HCT116 (cell line): ENCODE results near the gene TRAPPC4. TPM values are rescaled to one million over a fixed set of nuclear protein-coding genes. Genes with fewer than 3 reads are reported as not detected.
"Not testable (repeated sequence)": the region's sequence is repeated elsewhere in the genome, so short reads cannot be mapped to it uniquely, and the experiment has no call there.

Experiments used
- ATAC-seq: fragments of 200-7000 bp; cut with Tn5 transposase; 2 replicates; pipeline ENCODE4 v1.9.1; 2020; ENCODE audit warnings: mild to moderate bottlenecking, moderate library complexity
- BruUV-seq: library from RNA; stranded (reverse); fragments of 400-500 nt; replicated peaks from 2 replicates; lab custom pipeline; 2021; lab: Mats Ljungman, UMichigan
- CTCF ChIA-PET: fragments of 300-600 bp; sonication (Branson Sonifier 250); formaldehyde crosslinking; loops from one replicate; lab custom pipeline; 2021; ENCODE audit warnings: antibody characterized with exemption; lab: Charles Lee
- POLR2A ChIA-PET: fragments of 300-600, 350-600 bp; sonication (Branson Sonifier 250); formaldehyde crosslinking; loops from one replicate; lab custom pipeline; 2021; ENCODE audit warnings: antibody characterized with exemption; lab: Charles Lee
- RAD21 ChIA-PET, 2 experiments: fragments of 300-600 bp; sonication (Branson Sonifier 250); formaldehyde crosslinking; loops; one replicate each; lab custom pipeline; 2023; ENCODE audit warnings: low total read pairs in 2 of 2; ENCODE audit not compliant: uncharacterized antibody in 2 of 2, unreplicated experiment in 2 of 2, low non-redundant PET in 1 of 2; lab: Charles Lee
- DNase-seq: peaks from one replicate; pipeline ENCODE4 v3.0.0-alpha.2; 2010; ENCODE audit warnings: low read depth, low spot score
- H2AFZ ChIP-seq: fragments of 200-600 bp; shearing (Covaris generic), sonication (generic); 2 replicates; pipeline ENCODE4 v1.6.1; 2017; ENCODE audit warnings: low read depth, mixed run types, mixed read lengths, antibody characterized with exemption, low read length; ENCODE audit not compliant: poor library complexity, severe bottlenecking
- H3K27ac ChIP-seq: 2 replicates; pipeline ENCODE4 v1.5.1; 2012; ENCODE audit warnings: low read depth, low read length
- H3K27me3 ChIP-seq: fragments of 200-600 bp; sonication (generic); 2 replicates; pipeline ENCODE4 v1.6.1; 2016; ENCODE audit warnings: mixed run types, low read length, mixed read lengths; ENCODE audit not compliant: insufficient read depth
- H3K36me3 ChIP-seq, 2 experiments: fragments of 200-500 bp in 1 of 2; fragments of 200-600 bp in 1 of 2; sonication (Bioruptor generic) in 1 of 2; sonication (generic) in 1 of 2; 2 replicates each; pipeline versions ENCODE4 v1.5.1 to v1.6.1; 2014 to 2016; ENCODE audit warnings: low read length in 2 of 2, inconsistent platforms in 1 of 2, mixed read lengths in 1 of 2, mixed run types in 1 of 2; ENCODE audit not compliant: insufficient read depth in 2 of 2, control insufficient read depth in 1 of 2
- H3K4me1 ChIP-seq, 2 experiments: fragments of 200-600 bp in 1 of 2; sonication (generic) in 1 of 2; 2 replicates each; pipeline versions ENCODE4 v1.5.1 to v1.6.1; 2012 to 2017; ENCODE audit warnings: low read length in 2 of 2, inconsistent platforms in 1 of 2, mild to moderate bottlenecking in 1 of 2, mixed read lengths in 1 of 2, mixed run types in 1 of 2, moderate library complexity in 1 of 2; ENCODE audit not compliant: insufficient read depth in 2 of 2, control insufficient read depth in 1 of 2
- H3K4me2 ChIP-seq: fragments of 200-600 bp; sonication (generic); 2 replicates; pipeline ENCODE4 v1.6.1; 2017; ENCODE audit warnings: mixed run types, low read length, mixed read lengths
- H3K4me3 ChIP-seq, 2 experiments: fragments of 200-600 bp in 1 of 2; sonication (generic) in 1 of 2; replicated peaks in 1 of 2; 2 replicates each; pipeline ENCODE4 v1.5.1; 2011 to 2016; ENCODE audit warnings: low read length in 2 of 2, control low read depth in 1 of 2, low read depth in 1 of 2, mild to moderate bottlenecking in 1 of 2, mixed read lengths in 1 of 2, mixed run types in 1 of 2
- H3K79me2 ChIP-seq: fragments of 200-600 bp; sonication (generic); 2 replicates; pipeline ENCODE4 v1.6.1; 2017; ENCODE audit warnings: mild to moderate bottlenecking, mixed run types, low read length, moderate library complexity, mixed read lengths; ENCODE audit not compliant: insufficient read depth
- H3K9ac ChIP-seq: fragments of 200-600 bp; sonication (generic); 2 replicates; pipeline ENCODE4 v1.6.1; 2016; ENCODE audit warnings: low read length, mixed read lengths
- H3K9me2 ChIP-seq: fragments of 200-600 bp; sonication (generic), shearing (Covaris generic); 2 replicates; pipeline ENCODE4 v1.6.1; 2017; ENCODE audit warnings: mixed run types, mild to moderate bottlenecking, moderate library complexity; ENCODE audit not compliant: insufficient read depth
- H3K9me3 ChIP-seq, 2 experiments: fragments of 200-500 bp in 1 of 2; fragments of 200-600 bp in 1 of 2; sonication (Bioruptor generic) in 1 of 2; sonication (generic) in 1 of 2; 2 replicates each; pipeline ENCODE4 v1.6.1; 2014 to 2017; ENCODE audit warnings: low read length in 2 of 2, mixed read lengths in 2 of 2, inconsistent platforms in 1 of 2, low read depth in 1 of 2, mild to moderate bottlenecking in 1 of 2, mixed run types in 1 of 2, moderate library complexity in 1 of 2; ENCODE audit not compliant: control insufficient read depth in 1 of 2, insufficient read depth in 1 of 2
- H4K20me1 ChIP-seq: fragments of 200-600 bp; sonication (generic), shearing (Covaris generic); 2 replicates; pipeline ENCODE4 v1.6.1; 2017; ENCODE audit warnings: mixed run types, mild to moderate bottlenecking, moderate library complexity; ENCODE audit not compliant: insufficient read depth
- CBX3 ChIP-seq: IDR thresholded peaks from 2 replicates; pipeline ENCODE4 v1.6.1; 2012; ENCODE audit warnings: low read depth
- CEBPB ChIP-seq: IDR thresholded peaks from 2 replicates; pipeline ENCODE4 v1.6.1; 2012; ENCODE audit warnings: low read depth
- EZH2 ChIP-seq: fragments of 200-600 bp; sonication (generic); IDR thresholded peaks from 2 replicates; pipeline ENCODE4 v1.6.1; 2017; ENCODE audit warnings: antibody characterized with exemption, mixed run types
- FOSL1 ChIP-seq: IDR thresholded peaks from 2 replicates; pipeline ENCODE4 v1.6.1; 2012; ENCODE audit warnings: low read depth
- JUND ChIP-seq: IDR thresholded peaks from 2 replicates; pipeline ENCODE4 v1.6.1; 2012
- POLR2AphosphoS5 ChIP-seq: IDR thresholded peaks from 2 replicates; pipeline ENCODE4 v1.6.1; 2011; ENCODE audit warnings: mild to moderate bottlenecking, low read depth, low read length, moderate library complexity
- REST ChIP-seq: IDR thresholded peaks from 2 replicates; pipeline ENCODE4 v1.6.1; 2012; ENCODE audit warnings: low read depth
- TCF7L2 ChIP-seq: IDR thresholded peaks from 2 replicates; pipeline ENCODE4 v1.7.0; 2011; ENCODE audit warnings: borderline replicate concordance, inconsistent platforms; ENCODE audit not compliant: insufficient read depth, insufficient read length; ENCODE audit errors: extremely low read depth
- intact Hi-C: fragments of 100-400 bp; cut with micrococcal nuclease; formaldehyde crosslinking; loops from 2 replicates; pipeline ENCODE4 v1.10.0; 2022
- total RNA-seq: library from RNA; stranded (reverse); gene quantifications from one replicate; pipeline ENCODE4 v1.2.1, GENCODE V29; 2021; ENCODE audit not compliant: unreplicated experiment

TRAPPC4 gene
- total RNA-seq, 1 experiment from 2014 or later: 61.6 TPM

- TF ChIP-seq TCF7L2 (no peak), FOSL1 (no peak), CBX3 (peak; percentile 100), POLR2AphosphoS5 (peak; percentile 97)
- TF ChIP-seq, all 23 proteins: peak for 11
Observed at GRCh38 chr11:119030329-119031047, 11.9 kb downstream of the TRAPPC4 start, which contains the start of gene SLC37A4 (continued).

- Histone ChIP-seq H3K4me2 (no peak overlapping the region), H3K9me3 (no peaks in the 10 kb centered on the region), H3K4me1 (peaks cover 5 to 38% of the 10 kb centered on the region in 2 experiments; a peak in 3 of 4 replicates), H3K4me3 (no peak overlapping the region), H4K20me1 (no peaks in the 10 kb centered on the region), H3K9me2 (no peaks in the 10 kb centered on the region), H3K9ac (no peak overlapping the region), H3K36me3 (peaks cover 2 to 13% of the 10 kb centered on the region in 2 experiments; a peak in 1 of 4 replicates), H2AFZ (no peak overlapping the region), H3K27me3 (no peaks in the 10 kb centered on the region), H3K27ac (no peak overlapping the region), H3K79me2 (peaks cover 23% of the 10 kb centered on the region)
- no peak for DNase-seq
- intact Hi-C loops: no loop called here
- CTCF ChIA-PET: interaction anchor here (0.7 to 1.2 kb wide), 7 partner anchors 9 to 340 kb away, joined by 3 to 5 read pairs (median 3); partner anchors contain the start of gene VPS11
- ATAC-seq: no peak
- POLR2A ChIA-PET: no interaction called here
- RAD21 ChIA-PET: no interaction called here
- BruUV-seq: no TSS peak
- TF ChIP-seq REST (no peak), JUND (no peak), CEBPB (no peak), EZH2 (no peak)
Observed at GRCh38 chr11:119031912-119032280, 13.3 kb downstream of the TRAPPC4 start.

GRCh38 chr11:119033421-119033820, 14.9 kb downstream of the TRAPPC4 start:
- H3K9me3 ChIP-seq, H3K9ac ChIP-seq, H3K4me3 ChIP-seq, H3K9me2 ChIP-seq, intact Hi-C loops, H4K20me1 ChIP-seq, BruUV-seq, H2AFZ ChIP-seq, H3K27me3 ChIP-seq, H3K27ac ChIP-seq, ATAC-seq, H3K36me3 ChIP-seq, DNase-seq, RAD21 ChIA-PET: not testable (repeated sequence)
- ChIA-PET POLR2A (interaction anchor here (0.6 to 1.6 kb wide), 5 partner anchors 9 to 409 kb away, joined by 3 to 5 read pairs (median 3); partner anchors contain the start of genes HINFP, RPS25 and TRAPPC4), CTCF (interaction anchor here (0.6 to 0.7 kb wide), 4 partner anchors 10 to 197 kb away, joined by 3 to 5 read pairs (median 4); no protein-coding TSS in a partner anchor)
- peaks cover 22% of the 10 kb centered on the region for H3K79me2 ChIP-seq
- H3K4me1 ChIP-seq: peaks cover 5 to 38% of the 10 kb centered on the region in 2 experiments; a peak in 3 of 4 replicates
- H3K4me2 ChIP-seq: peak overlapping the region; percentile 18
